ENCODE results near the gene CFDP1. TPM values are rescaled to one million over a fixed set of nuclear protein-coding genes. Genes with fewer than 3 reads are reported as not detected.
A peak's percentile ranks its signal among the peaks of the same experiment; 100 is the strongest.

The CFDP1 gene
- total RNA-seq, 1 experiment from 2014 or later: 44.7 TPM

GRCh38 chr16:75372236-75372856 lies 61.0 kb downstream of the CFDP1 start:
- no peak for DNase-seq (ENCODE audit: unreplicated experiment)
- Mint-ChIP-seq H3K27me3 (ENCODE audit: insufficient read depth, unreplicated experiment) (no peaks in the 10 kb centered on the region), H3K27ac (ENCODE audit: low read depth, unreplicated experiment) (peak overlapping the region; percentile 9), H3K9me3 (ENCODE audit: unreplicated experiment) (no peaks in the 10 kb centered on the region), H3K36me3 (ENCODE audit: insufficient read depth, unreplicated experiment) (peaks cover 25% of the 10 kb centered on the region), H3K4me1 (ENCODE audit: insufficient read depth, unreplicated experiment) (peaks cover 16% of the 10 kb centered on the region), H3K4me3 (ENCODE audit: unreplicated experiment) (no peak overlapping the region)
- BruUV-seq (replicated peaks): no TSS peak
- no peak for TF ChIP-seq CTCF (IDR thresholded peaks at IDR 0.05; ENCODE audit: unreplicated experiment)
- ChIA-PET POLR2A (interaction anchor here (0.5 to 4.0 kb wide), 9 partner anchors 8 to 127 kb away, joined by 3 to 28 read pairs (median 3); no protein-coding TSS in a partner anchor), CTCF (interaction anchor here (0.8 to 1.1 kb wide), 3 partner anchors 13 to 139 kb away, joined by 3 to 4 read pairs (median 3); no protein-coding TSS in a partner anchor)
- intact Hi-C loops (cut with micrococcal nuclease): no loop called here

- DNase-seq (ENCODE audit: unreplicated experiment): peak; percentile 24
- Mint-ChIP-seq H3K27ac (ENCODE audit: low read depth, unreplicated experiment) (no peak overlapping the region), H3K36me3 (ENCODE audit: insufficient read depth, unreplicated experiment) (peaks cover 33% of the 10 kb centered on the region), H3K4me3 (ENCODE audit: unreplicated experiment) (no peak overlapping the region), H3K4me1 (ENCODE audit: insufficient read depth, unreplicated experiment) (peaks cover 4% of the 10 kb centered on the region), H3K27me3 (ENCODE audit: insufficient read depth, unreplicated experiment) (no peaks in the 10 kb centered on the region), H3K9me3 (ENCODE audit: unreplicated experiment) (no peaks in the 10 kb centered on the region)
- POLR2A ChIA-PET: interaction anchor here (0.7 to 4.0 kb wide), 7 partner anchors 14 to 126 kb away, joined by 3 to 28 read pairs (median 3); no protein-coding TSS in a partner anchor
- BruUV-seq (replicated peaks): no TSS peak
- intact Hi-C loops (cut with micrococcal nuclease): no loop called here
- TF ChIP-seq CTCF (IDR thresholded peaks at IDR 0.05; ENCODE audit: unreplicated experiment): no peak
- CTCF ChIA-PET: interaction anchor here (0.8 kb wide), 1 partner anchor 67 kb away, joined by 3 read pairs; no protein-coding TSS in a partner anchor
Measured at GRCh38 chr16:75371171-75371570, 62.1 kb downstream of the CFDP1 start.

- no peak for DNase-seq (ENCODE audit: unreplicated experiment)
- Mint-ChIP-seq H3K27me3 (ENCODE audit: insufficient read depth, unreplicated experiment) (no peaks in the 10 kb centered on the region), H3K27ac (ENCODE audit: low read depth, unreplicated experiment) (no peak overlapping the region), H3K4me1 (ENCODE audit: insufficient read depth, unreplicated experiment) (no peaks in the 10 kb centered on the region), H3K4me3 (ENCODE audit: unreplicated experiment) (no peak overlapping the region), H3K9me3 (ENCODE audit: unreplicated experiment) (no peaks in the 10 kb centered on the region), H3K36me3 (ENCODE audit: insufficient read depth, unreplicated experiment) (peaks cover 38% of the 10 kb centered on the region)
- CTCF ChIA-PET: interaction anchor here (0.6 to 1.2 kb wide), 2 partner anchors 59 to 166 kb away, joined by 3 read pairs; no protein-coding TSS in a partner anchor
- no TSS peak for BruUV-seq (replicated peaks)
- POLR2A ChIA-PET: interaction anchor here (0.8 to 1.2 kb wide), 2 partner anchors 8 to 71 kb away, joined by 3 read pairs; no protein-coding TSS in a partner anchor
- intact Hi-C loops (cut with micrococcal nuclease): no loop called here
- no peak for TF ChIP-seq CTCF (IDR thresholded peaks at IDR 0.05; ENCODE audit: unreplicated experiment)
Measured at GRCh38 chr16:75364286-75364791, 69.0 kb downstream of the CFDP1 start.

GRCh38 chr16:75362846-75363245 lies 70.5 kb downstream of the CFDP1 start:
- intact Hi-C loops (cut with micrococcal nuclease): no loop called here
- DNase-seq (ENCODE audit: unreplicated experiment): no peak
- CTCF ChIA-PET: no interaction called here
- BruUV-seq (replicated peaks): no TSS peak
- Mint-ChIP-seq H3K27ac (ENCODE audit: low read depth, unreplicated experiment) (no peak overlapping the region), H3K9me3 (ENCODE audit: unreplicated experiment) (no peaks in the 10 kb centered on the region), H3K4me3 (ENCODE audit: unreplicated experiment) (no peak overlapping the region), H3K36me3 (ENCODE audit: insufficient read depth, unreplicated experiment) (peaks cover 33% of the 10 kb centered on the region), H3K27me3 (ENCODE audit: insufficient read depth, unreplicated experiment) (no peaks in the 10 kb centered on the region), H3K4me1 (ENCODE audit: insufficient read depth, unreplicated experiment) (no peaks in the 10 kb centered on the region)
- TF ChIP-seq CTCF (IDR thresholded peaks at IDR 0.05; ENCODE audit: unreplicated experiment): no peak
- POLR2A ChIA-PET: interaction anchor here (0.9 kb wide), 1 partner anchor 57 kb away, joined by 3 read pairs; no protein-coding TSS in a partner anchor

All from MCF 10A (cell line).